Mesenchymal stem cell (in vitro differentiated cells and primary cell): Measurements from ENCODE around the gene RIMBP2.

Experiments used
- DNase-seq: peaks from one replicate; pipeline ENCODE4 v3.0.0-alpha.2; 2013
- H2AFZ ChIP-seq: one replicate; pipeline ENCODE4 v1.6.1; 2013; ENCODE audit warnings: low read depth, mild to moderate bottlenecking, control low read depth, inconsistent platforms, low read length, moderate library complexity
- H2AK5ac ChIP-seq: 2 replicates; pipeline ENCODE4 v1.6.1; 2013; ENCODE audit warnings: low read length, moderate library complexity, mild to moderate bottlenecking, inconsistent platforms; ENCODE audit not compliant: severe bottlenecking
- H2BK120ac ChIP-seq: one replicate; pipeline ENCODE4 v1.6.1; 2013; ENCODE audit warnings: low read depth, mild to moderate bottlenecking, inconsistent platforms, low read length, moderate library complexity
- H2BK12ac ChIP-seq, 2 experiments: one replicate each; pipeline ENCODE4 v1.6.1; 2013; ENCODE audit warnings: inconsistent platforms in 2 of 2, low read length in 2 of 2, mild to moderate bottlenecking in 2 of 2, moderate library complexity in 2 of 2, control low read depth in 1 of 2
- H2BK15ac ChIP-seq: one replicate; pipeline ENCODE4 v1.6.1; 2013; ENCODE audit warnings: mild to moderate bottlenecking, low read depth, inconsistent platforms; ENCODE audit not compliant: poor library complexity, severe bottlenecking
- H2BK5ac ChIP-seq: 2 replicates; pipeline ENCODE4 v1.6.1; 2013; ENCODE audit warnings: low read depth, mild to moderate bottlenecking, low read length, control low read depth, inconsistent platforms; ENCODE audit not compliant: poor library complexity, severe bottlenecking
- H3K14ac ChIP-seq, 2 experiments: one replicate each; pipeline ENCODE4 v1.6.1; 2013; ENCODE audit warnings: inconsistent platforms in 2 of 2, low read length in 2 of 2, control low read depth in 1 of 2, mild to moderate bottlenecking in 1 of 2, moderate library complexity in 1 of 2
- H3K18ac ChIP-seq, 2 experiments: one replicate each; pipeline ENCODE4 v1.6.1; 2013; ENCODE audit warnings: inconsistent platforms in 2 of 2, low read length in 2 of 2, control low read depth in 1 of 2, low read depth in 1 of 2, mild to moderate bottlenecking in 1 of 2
- H3K23ac ChIP-seq, 2 experiments: one replicate each; pipeline ENCODE4 v1.6.1; 2013; ENCODE audit warnings: inconsistent platforms in 2 of 2, low read length in 2 of 2, mild to moderate bottlenecking in 2 of 2, moderate library complexity in 2 of 2, control low read depth in 1 of 2
- H3K27ac ChIP-seq: 2 replicates; pipeline ENCODE4 v1.5.1; 2013; ENCODE audit warnings: mild to moderate bottlenecking, moderate library complexity, low read length, control low read depth, inconsistent platforms; ENCODE audit not compliant: poor library complexity, severe bottlenecking
- H3K27me3 ChIP-seq, 2 experiments: 2 replicates each; pipeline versions ENCODE4 v1.6.1 to v1.7.0; 2013; ENCODE audit warnings: low read length in 2 of 2, mild to moderate bottlenecking in 2 of 2, moderate library complexity in 2 of 2, control low read depth in 1 of 2, inconsistent platforms in 1 of 2; ENCODE audit not compliant: control insufficient read depth in 1 of 2, insufficient read depth in 1 of 2
- H3K36me3 ChIP-seq, 2 experiments: 2 replicates each; pipeline versions ENCODE4 v1.6.1 to v1.7.0; 2013; ENCODE audit warnings: low read length in 2 of 2, control low read depth in 1 of 2, inconsistent platforms in 1 of 2, low read depth in 1 of 2, mild to moderate bottlenecking in 1 of 2; ENCODE audit not compliant: insufficient read depth in 2 of 2, control insufficient read depth in 1 of 2
- H3K4ac ChIP-seq, 2 experiments: one replicate each; pipeline ENCODE4 v1.6.1; 2013; ENCODE audit warnings: inconsistent platforms in 2 of 2, low read length in 2 of 2, mild to moderate bottlenecking in 2 of 2, moderate library complexity in 2 of 2, control low read depth in 1 of 2, low read depth in 1 of 2
- H3K4me1 ChIP-seq: 2 replicates; pipeline ENCODE4 v1.6.1; 2013; ENCODE audit warnings: low read depth, low read length, control low read depth; ENCODE audit not compliant: control insufficient read depth, insufficient read depth
- H3K4me2 ChIP-seq: 2 replicates; pipeline ENCODE4 v1.6.1; 2013; ENCODE audit warnings: low read length, mild to moderate bottlenecking, inconsistent platforms; ENCODE audit not compliant: poor library complexity, severe bottlenecking
- H3K4me3 ChIP-seq, 2 experiments: 2 replicates each; pipeline versions ENCODE4 v1.5.1 to v1.7.0; 2013; ENCODE audit warnings: low read length in 2 of 2, mild to moderate bottlenecking in 2 of 2, control low read depth in 1 of 2, low read depth in 1 of 2; ENCODE audit not compliant: insufficient read depth in 1 of 2
- H3K79me1 ChIP-seq: replicated peaks from 2 replicates; pipeline ENCODE4 v1.6.1; 2013; ENCODE audit warnings: mild to moderate bottlenecking, control low read depth, low read length, inconsistent platforms; ENCODE audit not compliant: poor library complexity, severe bottlenecking
- H3K9ac ChIP-seq: 2 replicates; pipeline ENCODE4 v1.7.0; 2013; ENCODE audit warnings: mild to moderate bottlenecking, low read length, moderate library complexity
- H3K9me3 ChIP-seq: 2 replicates; pipeline ENCODE4 v1.7.0; 2013; ENCODE audit warnings: mild to moderate bottlenecking, low read length; ENCODE audit not compliant: control insufficient read depth
- H4K8ac ChIP-seq: one replicate; pipeline ENCODE4 v1.6.1; 2013; ENCODE audit warnings: inconsistent platforms, mild to moderate bottlenecking, low read length, moderate library complexity
- H4K91ac ChIP-seq: one replicate; pipeline ENCODE4 v1.6.1; 2013; ENCODE audit warnings: mild to moderate bottlenecking, low read length, inconsistent platforms
- WGBS: methylation state at CpG from one replicate; pipeline ENCODE4 v1.1.7; 2013; ENCODE audit warnings: mixed read lengths; 5-methylcytosine and 5-hydroxymethylcytosine counted together

Gene RIMBP2

DNA sequence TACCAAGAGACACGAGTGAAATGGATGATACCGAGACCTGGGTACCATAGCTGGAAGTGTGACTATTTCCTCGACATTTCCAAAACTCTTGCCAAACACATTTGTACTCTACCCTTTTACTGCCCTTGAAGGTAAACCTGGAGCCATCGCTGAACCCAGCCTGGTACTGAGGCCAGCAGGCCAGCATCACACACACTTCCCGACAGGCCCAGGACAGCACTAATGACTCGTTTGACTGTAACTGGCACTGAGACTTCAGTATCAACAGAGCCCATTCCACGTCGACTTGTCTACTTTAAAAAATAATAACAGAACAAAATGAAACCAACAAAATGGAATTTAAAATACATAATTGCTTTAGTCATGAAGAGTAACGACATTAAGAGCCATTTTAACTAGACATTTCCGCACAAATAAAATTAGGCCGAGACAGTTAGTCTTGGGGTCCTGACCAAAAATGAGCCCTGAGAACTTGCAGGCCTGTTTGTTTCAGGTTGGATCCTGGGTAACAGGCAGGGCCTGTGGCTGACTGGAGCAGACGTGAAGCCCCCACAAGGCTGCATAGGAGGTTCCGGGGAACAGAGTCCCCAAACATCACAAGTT lies 94.3 kb downstream of the RIMBP2 start:
- Histone ChIP-seq H4K8ac (no peak overlapping the region), H2BK15ac (no peak overlapping the region), H3K9me3 (peaks cover 13% of the 10 kb centered on the region), H3K14ac (no peak overlapping the region), H2BK120ac (no peak overlapping the region), H3K23ac (no peak overlapping the region), H3K9ac (no peak overlapping the region), H3K18ac (no peak overlapping the region), H3K4me3 (no peak overlapping the region), H3K27me3 (no peaks in the 10 kb centered on the region), H4K91ac (no peak overlapping the region), H2BK5ac (no peak overlapping the region), H3K4me1 (no peaks in the 10 kb centered on the region), H2AFZ (no peak overlapping the region), H3K79me1 (no peaks in the 10 kb centered on the region), H2AK5ac (no peak overlapping the region), H3K4ac (no peak overlapping the region), H3K4me2 (no peak overlapping the region), H2BK12ac (no peak overlapping the region), H3K36me3 (no peaks in the 10 kb centered on the region), H3K27ac (no peak overlapping the region)
- 93% methylated on average over 10 of the region's 13 CpGs for WGBS
- no peak for DNase-seq

DNA sequence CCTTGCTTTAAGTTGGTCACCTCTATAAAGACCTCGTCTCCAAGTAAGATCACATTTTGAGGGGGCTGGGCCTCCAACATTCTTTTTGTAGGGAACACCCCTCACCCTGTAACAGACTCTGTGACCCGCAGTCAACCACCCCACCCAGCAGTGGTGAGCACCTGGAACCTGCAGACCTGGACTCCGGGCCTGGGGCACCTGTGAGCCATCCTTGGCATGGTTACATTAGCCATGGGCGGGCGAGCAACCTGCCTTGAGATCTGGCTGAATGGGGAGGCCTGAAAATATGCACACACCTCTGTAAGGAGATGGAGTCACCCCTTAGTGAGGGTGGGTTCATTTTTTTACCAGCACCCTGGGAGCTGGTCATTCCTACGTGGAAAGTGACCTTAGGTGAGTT lies 95.3 kb downstream of the RIMBP2 start:
- Histone ChIP-seq H3K14ac (no peak overlapping the region), H3K4me2 (no peak overlapping the region), H2BK12ac (no peak overlapping the region), H3K4me1 (no peaks in the 10 kb centered on the region), H3K18ac (no peak overlapping the region), H4K8ac (no peak overlapping the region), H3K23ac (no peak overlapping the region), H2BK5ac (no peak overlapping the region), H2AFZ (no peak overlapping the region), H3K4ac (no peak overlapping the region), H3K36me3 (no peaks in the 10 kb centered on the region), H3K9me3 (peaks cover 8% of the 10 kb centered on the region), H3K27me3 (no peaks in the 10 kb centered on the region), H3K79me1 (no peaks in the 10 kb centered on the region), H2BK15ac (no peak overlapping the region), H2BK120ac (no peak overlapping the region), H3K27ac (no peak overlapping the region), H3K9ac (no peak overlapping the region), H2AK5ac (no peak overlapping the region), H4K91ac (no peak overlapping the region), H3K4me3 (no peak overlapping the region)
- 72% methylated on average over 6 of the region's 6 CpGs for WGBS
- DNase-seq, result no peak

GRCh38 chr12:130620281-130620680 lies 95.8 kb downstream of the RIMBP2 start:
- Histone ChIP-seq H3K9me3 (peaks cover 8% of the 10 kb centered on the region), H3K23ac (no peak overlapping the region), H3K9ac (no peak overlapping the region), H2BK120ac (no peak overlapping the region), H2AFZ (no peak overlapping the region), H2BK12ac (no peak overlapping the region), H3K4ac (no peak overlapping the region), H3K14ac (no peak overlapping the region), H4K91ac (no peak overlapping the region), H3K36me3 (no peaks in the 10 kb centered on the region), H2AK5ac (no peak overlapping the region), H4K8ac (no peak overlapping the region), H3K79me1 (no peaks in the 10 kb centered on the region), H3K4me2 (no peak overlapping the region), H3K27me3 (no peaks in the 10 kb centered on the region), H2BK15ac (no peak overlapping the region), H3K4me1 (no peaks in the 10 kb centered on the region), H2BK5ac (no peak overlapping the region), H3K18ac (no peak overlapping the region), H3K4me3 (no peak overlapping the region), H3K27ac (no peak overlapping the region)
- no peak for DNase-seq
- 81% methylated on average over 14 of the region's 14 CpGs for WGBS

DNA sequence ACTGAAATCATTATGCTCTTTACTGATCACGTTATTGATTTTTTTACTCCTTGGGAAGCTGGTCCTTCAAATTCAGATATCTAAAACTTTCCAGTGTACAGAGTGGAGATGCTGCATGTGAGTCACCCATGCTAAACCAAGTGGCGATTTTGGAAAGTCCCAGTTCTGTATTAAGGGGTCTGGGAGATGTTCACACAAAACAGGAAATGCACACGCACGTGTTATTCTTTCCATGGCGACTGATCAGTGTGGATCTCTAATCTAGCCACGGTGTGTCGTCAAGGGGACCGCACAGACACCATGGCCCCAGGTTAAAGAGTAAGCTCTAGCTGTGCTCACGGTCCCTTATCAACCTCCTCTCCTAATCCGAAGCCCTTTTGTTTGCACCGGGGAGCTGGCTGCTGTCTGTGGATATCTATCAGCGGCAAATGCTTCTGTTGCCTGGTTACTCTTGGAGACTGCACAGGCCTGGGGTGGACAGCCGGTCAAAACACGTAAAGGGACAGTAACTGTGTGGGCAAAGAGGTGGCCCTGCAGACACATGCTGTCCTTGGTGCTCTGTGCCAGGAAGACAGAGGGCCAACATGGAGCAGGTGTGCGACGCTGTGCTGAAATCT lies 96.6 kb downstream of the RIMBP2 start:
- Histone ChIP-seq H2BK120ac (no peak overlapping the region), H3K4me2 (no peak overlapping the region), H3K14ac (no peak overlapping the region), H3K9me3 (peaks cover 8% of the 10 kb centered on the region), H3K27ac (no peak overlapping the region), H4K91ac (no peak overlapping the region), H2AFZ (no peak overlapping the region), H3K27me3 (no peaks in the 10 kb centered on the region), H4K8ac (no peak overlapping the region), H2BK5ac (no peak overlapping the region), H3K36me3 (no peaks in the 10 kb centered on the region), H3K4me3 (no peak overlapping the region), H3K4ac (no peak overlapping the region), H3K9ac (no peak overlapping the region), H2BK12ac (no peak overlapping the region), H3K18ac (no peak overlapping the region), H3K23ac (no peak overlapping the region), H3K4me1 (no peaks in the 10 kb centered on the region), H2AK5ac (no peak overlapping the region), H3K79me1 (no peaks in the 10 kb centered on the region), H2BK15ac (no peak overlapping the region)
- WGBS, result 85% methylated on average over 16 of the region's 16 CpGs
- DNase-seq, result no peak
